HEK293T (cell line): ENCODE results near the gene RAD51.

ENCODE experiments used
- CTCF ChIA-PET: fragments of 350-600 bp; formaldehyde crosslinking; extraction: SDS; loops from one replicate; lab custom pipeline; 2021; ENCODE audit warnings: antibody characterized with exemption, inconsistent platforms; lab: Yijun Ruan, JAX
- POLR2A ChIA-PET: fragments of 350-600 bp; formaldehyde crosslinking; extraction: SDS; loops from one replicate; lab custom pipeline; 2020; ENCODE audit warnings: antibody characterized with exemption, inconsistent platforms; lab: Yijun Ruan, JAX
- DNase-seq: peaks from one replicate; pipeline ENCODE4 v3.0.0; 2012; ENCODE audit warnings: mixed read lengths; ENCODE audit errors: extremely low spot score
- ARNT ChIP-seq: fragments of 450-650 bp; IDR thresholded peaks from 2 replicates; pipeline ENCODE4 v1.6.1; 2017; ENCODE audit warnings: mild to moderate bottlenecking
- BHLHE40 ChIP-seq: fragments of 450-650 bp; IDR thresholded peaks from 2 replicates; pipeline ENCODE4 v1.6.1; 2016; ENCODE audit warnings: mild to moderate bottlenecking, moderate library complexity, borderline replicate concordance
- CTBP1 ChIP-seq: fragments of 450-650 bp; IDR thresholded peaks from 2 replicates; pipeline ENCODE4 v1.6.1; 2016; ENCODE audit warnings: borderline replicate concordance
- ELF4 ChIP-seq: fragments of 450-650 bp; IDR thresholded peaks from 2 replicates; pipeline ENCODE4 v1.6.1; 2017; ENCODE audit warnings: antibody characterized with exemption
- FOXA1 ChIP-seq: fragments of 450-650 bp; IDR thresholded peaks from 2 replicates; pipeline ENCODE4 v1.6.1; 2016; ENCODE audit warnings: mild to moderate bottlenecking
- FOXK2 ChIP-seq: fragments of 450-650 bp; IDR thresholded peaks from 2 replicates; pipeline ENCODE4 v1.6.1; 2016; ENCODE audit warnings: mild to moderate bottlenecking
- FOXM1 ChIP-seq: fragments of 450-650 bp; IDR thresholded peaks from 2 replicates; pipeline ENCODE4 v1.6.1; 2017; ENCODE audit warnings: mild to moderate bottlenecking, borderline replicate concordance
- HDGF ChIP-seq: fragments of 450-650 bp; IDR thresholded peaks from 2 replicates; pipeline ENCODE4 v1.6.1; 2017; ENCODE audit warnings: antibody characterized with exemption, borderline replicate concordance
- L3MBTL2 ChIP-seq: fragments of 450-650 bp; conservative IDR thresholded peaks from 2 replicates; pipeline ENCODE4 v1.6.1; 2016; ENCODE audit warnings: mild to moderate bottlenecking
- LEF1 ChIP-seq: fragments of 450-650 bp; IDR thresholded peaks from 2 replicates; pipeline ENCODE4 v1.6.1; 2017; ENCODE audit warnings: mild to moderate bottlenecking, borderline replicate concordance
- NFRKB ChIP-seq: fragments of 450-650 bp; IDR thresholded peaks from 2 replicates; pipeline ENCODE4 v1.6.1; 2016; ENCODE audit warnings: mild to moderate bottlenecking, moderate library complexity
- PKNOX1 ChIP-seq: fragments of 450-650 bp; IDR thresholded peaks from 2 replicates; pipeline ENCODE4 v1.6.1; 2016
- SP1 ChIP-seq: fragments of 450-650 bp; IDR thresholded peaks from 2 replicates; pipeline ENCODE4 v1.6.1; 2017
- SUZ12 ChIP-seq: fragments of 450-650 bp; IDR thresholded peaks from 2 replicates; pipeline ENCODE4 v1.6.1; 2016; ENCODE audit warnings: mild to moderate bottlenecking
- TARDBP ChIP-seq: fragments of 450-650 bp; IDR thresholded peaks from 2 replicates; pipeline ENCODE4 v1.6.1; 2016
- ZNF384 ChIP-seq: fragments of 450-650 bp; IDR thresholded peaks from 2 replicates; pipeline ENCODE4 v1.6.1; 2016

The RAD51 gene

GRCh38 chr15:40749151-40749630 lies 54.2 kb downstream of the RAD51 start:
- POLR2A ChIA-PET: no interaction called here
- CTCF ChIA-PET: interaction anchor here (2.4 kb wide), 1 partner anchor 109 kb away, joined by 6 read pairs; no protein-coding TSS in a partner anchor
- TF ChIP-seq LEF1 (no peak), FOXA1 (no peak), SP1 (no peak), BHLHE40 (no peak), ELF4 (no peak), SUZ12 (no peak), CTBP1 (no peak), HDGF (no peak), FOXK2 (no peak), FOXM1 (no peak), TARDBP (no peak), PKNOX1 (no peak), ZNF384 (no peak), L3MBTL2 (no peak), NFRKB (no peak), ARNT (no peak)
- no peak for DNase-seq

GRCh38 chr15:40750885-40751284 lies 55.9 kb downstream of the RAD51 start:
- TF ChIP-seq CTBP1: no peak
- TF ChIP-seq FOXK2: no peak
- TF ChIP-seq LEF1: no peak
- TF ChIP-seq SUZ12: no peak
- TF ChIP-seq FOXA1: no peak
- no peak for TF ChIP-seq ELF4
- TF ChIP-seq SP1: no peak
- no peak for TF ChIP-seq HDGF
- TF ChIP-seq NFRKB: no peak
- no peak for TF ChIP-seq ARNT
- TF ChIP-seq PKNOX1: no peak
- TF ChIP-seq ZNF384: no peak
- no peak for TF ChIP-seq L3MBTL2
- no peak for TF ChIP-seq TARDBP
- TF ChIP-seq FOXM1: no peak
- no peak for TF ChIP-seq BHLHE40
- ChIA-PET CTCF (no interaction called here), POLR2A (interaction anchor here (1.4 kb wide), 1 partner anchor 123 kb away, joined by 3 read pairs; no protein-coding TSS in a partner anchor)

GRCh38 chr15:40751745-40752144 lies 56.8 kb downstream of the RAD51 start:
- no peak for TF ChIP-seq ZNF384
- no peak for TF ChIP-seq PKNOX1
- ChIA-PET POLR2A (interaction anchor here (1.0 kb wide), 1 partner anchor 142 kb away, joined by 3 read pairs; the partner anchor contains the start of gene VPS18), CTCF (no interaction called here)
- DNase-seq: no peak

More at GRCh38 chr15:40750885-40751284, 55.9 kb downstream of the RAD51 start:
- DNase-seq: no peak

GRCh38 chr15:40754574-40754882 lies 59.6 kb downstream of the RAD51 start:
- CTCF ChIA-PET: no interaction called here

GRCh38 chr15:40754883-40755811 lies 60.2 kb downstream of the RAD51 start, which contains the start of gene RMDN3:
RMDN3 (minus strand) TSS chr15:40755254; CDS start chr15:40754783, 471 bp downstream.
- peak; percentile 92 for DNase-seq
- ChIA-PET POLR2A (no interaction called here), CTCF (no interaction called here)
- TF ChIP-seq L3MBTL2 (0 out of 2 replicates have a peak, but pooled peaks have one; percentile 43), PKNOX1 (peak; percentile 17; the same call in 1 of the 2 replicates), ARNT (no peak)

More at GRCh38 chr15:40754574-40754882, 59.6 kb downstream of the RAD51 start:
- DNase-seq: no peak
- TF ChIP-seq LEF1 (no peak), L3MBTL2 (no peak), TARDBP (no peak)
- POLR2A ChIA-PET: no interaction called here

- ChIA-PET CTCF (interaction anchor here (0.6 kb wide), 2 partner anchors 30 to 89 kb away, joined by 3 to 4 read pairs; no protein-coding TSS in a partner anchor), POLR2A (no interaction called here)
- TF ChIP-seq L3MBTL2 (peak; percentile 21; the same call in 1 of the 2 replicates), PKNOX1 (peak; percentile 12; the same call in 1 of the 2 replicates), FOXK2 (no peak)
- DNase-seq: no peak
These were observed 60.8 kb downstream of the RAD51 start for GRCh38 chr15:40755812-40756208.
